ENCODE measurements around the gene OR52E4.

The OR52E4 gene

DNA sequence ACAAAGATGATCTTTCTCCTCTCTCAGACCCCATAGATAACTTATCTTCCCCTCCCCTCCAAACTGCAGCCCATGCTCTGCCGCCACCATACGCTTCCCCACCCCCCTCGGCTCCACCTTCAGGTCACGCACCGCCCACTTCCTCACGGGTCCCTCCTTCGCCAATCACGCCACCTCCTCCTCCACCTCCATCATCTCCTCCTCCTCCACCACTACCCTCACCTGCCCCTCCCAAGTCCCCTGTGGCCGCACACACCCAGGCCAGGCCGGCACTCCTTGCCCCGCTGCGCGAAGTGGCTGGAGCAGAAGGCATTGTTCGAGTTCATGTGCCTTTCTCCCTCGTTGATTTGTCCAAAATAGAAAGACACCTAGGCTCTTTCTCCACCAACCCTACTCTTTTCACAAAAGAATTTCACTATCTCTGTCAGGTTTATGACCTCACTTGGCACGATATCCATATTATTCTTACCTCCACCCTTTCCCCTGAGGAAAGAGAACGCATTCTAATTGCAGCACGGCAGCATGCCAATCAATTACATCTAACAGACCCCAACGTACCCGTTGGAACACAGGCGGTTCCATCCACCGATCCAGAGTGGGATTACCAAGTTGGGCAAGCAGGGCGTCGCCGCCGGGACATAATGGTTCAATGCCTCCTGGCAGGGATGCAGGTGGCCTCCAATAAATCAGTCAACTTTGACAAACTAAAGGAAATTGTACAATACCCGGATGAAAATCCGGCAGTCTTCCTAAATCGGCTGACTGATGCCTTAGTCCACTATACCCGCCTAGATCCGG is 49.3 kb downstream of the OR52E4 start:
- no peak for DNase-seq (ENCODE audit: low read depth, low spot score)

DNA sequence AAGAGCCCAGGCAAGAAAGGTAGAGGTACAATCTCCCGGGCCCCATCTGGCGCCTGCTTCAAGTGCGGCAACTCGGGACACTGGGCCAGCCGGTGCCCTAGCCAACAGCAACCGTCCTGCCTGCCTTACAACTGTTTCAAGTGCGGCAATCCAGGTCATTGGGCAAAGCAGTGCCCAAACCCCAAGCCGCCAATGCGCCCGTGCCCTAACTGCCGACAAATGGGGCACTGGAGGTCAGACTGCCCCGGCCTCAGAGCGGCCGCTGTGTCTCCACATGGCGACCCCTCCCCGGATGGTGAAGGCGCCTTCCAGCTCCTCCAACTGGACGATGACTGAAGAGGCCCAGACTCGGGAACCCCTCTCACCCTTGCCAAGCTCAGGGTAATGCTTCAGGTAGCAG is 50.2 kb downstream of the OR52E4 start:
- DNase-seq (ENCODE audit: low read depth, low spot score): no peak

DNA sequence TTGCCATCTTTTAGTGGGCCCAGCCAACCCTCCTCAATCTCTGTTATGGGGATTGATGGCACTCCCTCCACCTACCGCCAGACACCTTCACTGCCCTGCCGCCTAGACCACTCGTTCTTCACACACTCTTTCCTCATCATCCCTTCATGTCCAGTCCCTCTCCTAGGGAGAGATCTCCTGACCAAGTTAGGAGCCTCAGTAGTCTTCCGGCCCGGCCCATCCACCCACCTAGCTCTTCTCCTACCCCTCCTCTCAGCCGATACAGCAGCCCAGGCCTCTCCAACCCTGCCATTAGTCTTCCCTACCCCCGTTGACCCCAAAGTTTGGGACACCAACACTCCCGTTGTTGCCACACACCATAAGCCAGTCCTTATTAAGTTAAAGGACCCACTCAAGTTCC is 50.6 kb downstream of the OR52E4 start:
- DNase-seq (ENCODE audit: low read depth, low spot score): no peak

DNA sequence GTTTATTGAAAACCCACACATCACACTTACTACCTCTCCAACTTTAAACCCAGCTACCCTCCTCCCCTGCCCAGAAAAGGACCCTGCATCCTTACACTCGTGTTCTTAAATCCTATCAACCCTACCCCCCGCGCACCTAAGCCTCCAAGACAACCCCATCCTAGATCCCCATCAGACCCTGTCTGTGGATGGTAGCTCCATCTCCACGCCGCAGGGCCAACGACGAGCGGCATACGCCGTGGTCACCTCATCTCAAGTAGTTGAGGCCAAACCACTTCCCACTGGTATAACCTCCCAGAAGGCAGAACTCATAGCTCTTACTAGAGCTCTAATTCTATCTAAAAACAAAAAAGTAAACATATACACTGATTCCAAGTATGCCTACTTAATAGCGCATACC is 52.2 kb downstream of the OR52E4 start:
- DNase-seq (ENCODE audit: low read depth, low spot score): no peak

DNA sequence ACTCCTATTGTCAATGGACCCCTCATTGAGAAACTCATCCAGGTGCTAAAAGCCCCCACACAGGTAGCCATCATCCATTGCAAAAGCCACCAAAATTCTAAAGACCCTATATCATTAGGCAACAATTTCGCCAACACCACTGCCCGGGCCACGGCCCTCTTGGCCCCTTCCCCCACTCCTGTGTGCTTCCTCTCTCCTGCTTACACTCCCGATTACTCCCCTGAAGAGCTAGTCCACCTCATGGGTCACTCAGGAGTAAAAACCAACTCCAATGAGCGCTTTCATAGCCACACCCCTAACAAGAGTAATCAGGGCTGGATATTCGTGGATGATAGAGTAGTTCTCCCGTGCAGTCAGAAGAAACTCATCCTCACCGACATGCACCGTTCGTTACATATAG is 52.7 kb downstream of the OR52E4 start:
- no peak for DNase-seq (ENCODE audit: low read depth, low spot score)

Data from iPS DF 19.7 (cell line).